HG03442 (cell line): Measurements from ENCODE around the gene LRRC74B.
"Not testable (repeated sequence)": the region's sequence is repeated elsewhere in the genome, so short reads cannot be mapped to it uniquely, and the experiment has no call there.

Experiments
- ATAC-seq: cut with Tn5 transposase; IDR thresholded peaks from one replicate; pipeline ENCODE4 v1.9.1; 2021; ENCODE audit warnings: mild to moderate bottlenecking, moderate library complexity; ENCODE audit not compliant: unreplicated experiment

The LRRC74B gene

GRCh38 chr22:21054046-21054713 is 8.4 kb downstream of the LRRC74B start:
- ATAC-seq, result no peak

GRCh38 chr22:21054714-21055563 is 9.2 kb downstream of the LRRC74B start:
- no peak for ATAC-seq

GRCh38 chr22:21055564-21055834 is 9.8 kb downstream of the LRRC74B start:
- ATAC-seq, result no peak

GRCh38 chr22:21055880-21056319 is 10.2 kb downstream of the LRRC74B start:
- no peak for ATAC-seq

GRCh38 chr22:21060363-21060762 is 14.6 kb downstream of the LRRC74B start:
- not testable (repeated sequence) for ATAC-seq

GRCh38 chr22:21061660-21062321 is 16.0 kb downstream of the LRRC74B start:
- ATAC-seq, result not testable (repeated sequence)

GRCh38 chr22:21064425-21064824 is 18.7 kb downstream of the LRRC74B start:
- not testable (repeated sequence) for ATAC-seq

- ATAC-seq, result no peak
Observed at GRCh38 chr22:21064917-21065864, 19.4 kb downstream of the LRRC74B start.

- ATAC-seq, result no peak
Observed at GRCh38 chr22:21067075-21067900, 21.5 kb downstream of the LRRC74B start.

GRCh38 chr22:21067901-21068680 is 22.3 kb downstream of the LRRC74B start:
- no peak for ATAC-seq

- ATAC-seq, result no peak
Observed at GRCh38 chr22:21068681-21069276, 23.0 kb downstream of the LRRC74B start.

GRCh38 chr22:21069375-21069774 is 23.6 kb downstream of the LRRC74B start:
- ATAC-seq, result no peak

- ATAC-seq, result no peak
Observed at GRCh38 chr22:21070690-21071615, 25.2 kb downstream of the LRRC74B start.

GRCh38 chr22:21071796-21072195 is 26.1 kb downstream of the LRRC74B start:
- ATAC-seq, result not testable (repeated sequence)

- ATAC-seq, result no peak
Observed at GRCh38 chr22:21073023-21073422, 27.3 kb downstream of the LRRC74B start.

- ATAC-seq, result no peak
Observed at GRCh38 chr22:21073482-21073881, 27.7 kb downstream of the LRRC74B start.

GRCh38 chr22:21074102-21074715 is 28.5 kb downstream of the LRRC74B start:
- ATAC-seq, result no peak
